Stimulated activated CD8-positive, alpha-beta memory T cell treated with anti-CD3 and anti-CD28 coated beads, Interleukin-12 subunit alpha, Interleukin-12 subunit beta, amount 100 ng/mL, for 24 hours (primary cell): Measurements from ENCODE around the gene GUCY1B1.

Source experiments
- DNase-seq: peaks from one replicate; pipeline ENCODE4 v3.0.0-alpha.2; 2020; ENCODE audit errors: extremely low read depth

GUCY1B1 gene

DNA sequence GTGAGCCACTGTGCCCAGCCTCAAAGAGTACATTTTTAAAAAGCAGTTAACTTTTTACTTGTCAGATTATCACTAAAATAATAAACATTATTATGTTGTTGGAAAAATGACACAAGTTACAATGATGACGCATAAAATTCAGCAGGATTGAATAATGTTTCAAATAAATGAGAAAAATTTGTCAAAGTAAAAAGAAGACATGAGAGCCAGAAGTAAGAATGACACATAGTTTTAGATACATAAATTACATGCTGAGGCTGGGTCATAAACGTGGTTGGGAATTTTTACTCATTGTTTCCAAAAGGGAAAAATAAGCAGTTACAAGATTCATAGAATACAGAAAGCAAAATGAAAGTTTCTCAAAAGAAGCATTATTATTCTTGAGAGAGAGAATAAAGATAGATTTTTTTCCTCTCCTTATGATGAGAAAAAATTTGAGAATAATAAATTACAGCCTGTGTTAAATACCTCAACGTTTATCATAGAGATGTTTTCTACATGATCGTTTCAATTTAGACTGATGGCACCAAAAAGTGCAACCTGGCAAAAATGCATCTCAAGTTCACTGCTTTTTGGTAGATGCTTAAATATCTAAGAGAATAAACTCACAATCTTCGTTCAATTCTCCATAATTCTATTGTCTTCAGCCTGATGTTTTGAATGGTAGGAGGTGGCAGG, 40.4 kb downstream of the GUCY1B1 start:
- DNase-seq = no peak

DNA sequence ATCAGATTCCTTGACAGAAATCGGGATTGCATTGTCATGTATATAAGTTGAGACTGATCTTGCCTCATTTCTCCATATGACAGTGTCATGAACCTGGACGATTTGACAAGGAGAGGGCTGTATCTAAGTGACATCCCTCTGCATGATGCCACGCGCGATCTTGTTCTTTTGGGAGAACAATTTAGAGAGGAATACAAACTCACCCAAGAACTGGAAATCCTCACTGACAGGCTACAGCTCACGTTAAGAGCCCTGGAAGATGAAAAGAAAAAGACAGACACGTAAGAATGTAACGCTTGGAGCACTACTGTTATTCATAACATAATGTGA, 40.9 kb downstream of the GUCY1B1 start:
- no peak for DNase-seq

- no peak for DNase-seq
Measured at GRCh38 chr4:155800685-155801343, 42.0 kb downstream of the GUCY1B1 start.

DNA sequence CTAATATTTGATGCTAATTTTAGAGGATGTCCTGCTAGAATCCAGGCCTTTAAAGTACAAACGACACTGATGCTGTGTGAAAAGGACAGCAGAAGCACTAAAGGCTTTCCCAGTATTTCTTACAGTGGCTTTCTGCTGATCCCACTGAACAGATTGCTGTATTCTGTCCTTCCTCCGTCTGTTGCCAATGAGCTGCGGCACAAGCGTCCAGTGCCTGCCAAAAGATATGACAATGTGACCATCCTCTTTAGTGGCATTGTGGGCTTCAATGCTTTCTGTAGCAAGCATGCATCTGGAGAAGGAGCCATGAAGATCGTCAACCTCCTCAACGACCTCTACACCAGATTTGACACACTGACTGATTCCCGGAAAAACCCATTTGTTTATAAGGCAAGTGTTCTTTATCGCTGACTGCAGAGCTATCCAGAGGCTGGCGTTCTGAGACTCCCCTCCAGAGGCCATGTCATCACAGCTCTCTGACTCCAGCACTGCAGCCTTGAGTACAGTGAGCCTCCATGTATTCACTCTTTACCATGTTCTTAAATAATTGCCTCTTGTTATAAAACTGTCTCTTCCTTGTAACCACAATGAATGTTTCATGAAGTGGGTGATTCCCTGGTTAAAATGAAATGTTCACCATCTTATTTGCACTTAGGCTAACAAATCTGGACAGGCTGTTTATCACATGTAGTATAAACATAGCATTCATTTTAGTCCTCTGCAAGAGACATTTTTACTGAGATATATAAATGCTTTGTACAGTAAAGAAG, 43.6 kb downstream of the GUCY1B1 start:
- DNase-seq = no peak

GRCh38 chr4:155805016-155805415, 46.2 kb downstream of the GUCY1B1 start:
- DNase-seq = no peak

DNA sequence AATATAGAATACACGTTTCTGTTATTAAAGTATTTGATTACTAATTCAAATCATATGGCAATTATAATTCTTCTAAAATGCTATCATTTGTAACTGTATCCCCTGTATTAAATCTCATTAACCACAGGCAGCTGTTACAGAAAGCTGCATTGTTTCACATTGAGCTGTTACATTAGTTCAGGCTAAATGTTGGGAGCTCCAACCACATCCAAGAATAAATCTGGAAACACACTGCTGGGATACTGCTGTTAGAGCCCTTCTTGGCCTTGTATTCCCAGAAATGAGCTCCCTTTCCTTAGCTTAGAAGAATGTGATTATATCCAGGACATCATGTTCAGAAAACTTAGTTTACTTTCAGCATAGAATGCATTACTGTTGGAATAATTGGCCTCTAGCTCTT, 48.2 kb downstream of the GUCY1B1 start:
- no peak for DNase-seq

GRCh38 chr4:155809835-155810234, 51.0 kb downstream of the GUCY1B1 start:
- no peak for DNase-seq

GRCh38 chr4:155811083-155811482, 52.3 kb downstream of the GUCY1B1 start:
- no peak for DNase-seq

- DNase-seq = no peak
Measured at GRCh38 chr4:155818639-155819038, 59.8 kb downstream of the GUCY1B1 start.

DNA sequence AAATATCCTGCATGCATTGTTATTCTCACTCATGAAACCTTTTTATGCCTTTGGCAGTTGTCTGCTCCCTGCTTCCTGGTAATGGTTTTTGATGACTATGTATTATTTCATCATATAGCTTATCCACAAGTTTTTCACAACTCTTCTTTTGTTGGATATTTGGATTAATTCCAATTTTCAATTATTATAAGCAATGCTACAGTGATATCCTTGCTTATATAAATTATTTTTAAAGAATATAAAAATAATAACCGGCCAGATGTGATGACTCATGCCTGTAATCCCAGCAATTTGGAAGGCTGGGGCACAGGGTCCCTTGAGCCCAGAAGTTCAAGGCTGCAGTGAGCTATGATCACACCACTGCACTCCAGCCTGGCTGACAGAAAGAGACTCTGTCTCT, 60.2 kb downstream of the GUCY1B1 start:
- no peak for DNase-seq

DNA sequence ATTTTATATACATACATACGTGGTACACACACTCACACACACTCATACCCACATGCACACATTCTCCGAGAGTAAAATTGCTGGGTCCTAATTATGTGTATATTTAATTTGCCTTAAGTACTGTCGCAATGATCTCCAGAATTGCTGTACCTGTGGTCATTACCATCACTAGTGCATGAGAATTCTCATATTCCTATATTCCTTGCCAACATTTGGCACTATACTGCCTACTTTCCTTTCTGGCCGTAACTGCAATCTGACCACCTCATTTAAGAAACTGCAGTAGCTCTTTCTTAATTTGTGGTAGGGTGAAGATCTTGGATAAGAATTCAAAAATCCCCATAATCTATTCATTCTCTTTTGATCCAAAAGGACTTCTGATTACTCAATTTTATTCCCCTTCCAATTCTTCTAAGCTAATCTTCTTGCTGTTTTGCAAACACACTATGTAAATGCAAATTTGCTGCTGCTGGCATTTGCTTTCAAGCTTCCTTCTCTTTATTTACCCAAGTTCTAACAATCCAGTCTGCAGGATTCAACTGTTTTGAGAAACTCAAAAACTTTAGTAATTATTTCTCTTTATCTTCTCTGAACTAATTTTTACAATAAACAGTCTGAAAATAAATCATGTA, 62.2 kb downstream of the GUCY1B1 start:
- DNase-seq = no peak

DNA sequence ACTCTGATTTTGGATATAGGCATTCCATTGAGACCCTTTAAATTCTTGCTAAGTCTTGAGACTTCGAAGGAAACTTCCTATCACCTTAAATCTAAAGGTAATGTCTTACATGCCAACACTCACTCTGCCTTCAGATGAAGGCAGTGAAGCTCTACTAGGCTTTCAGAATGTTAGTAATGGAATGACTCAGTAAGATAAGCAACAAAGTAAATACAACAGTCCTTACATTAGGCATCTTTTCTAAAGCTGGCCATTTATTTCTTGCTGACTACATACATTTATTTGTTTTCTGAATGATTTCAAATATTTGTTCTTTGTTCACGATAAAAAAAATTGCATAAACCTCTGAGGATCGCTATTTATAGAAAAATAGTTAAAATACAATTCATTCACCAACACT, 63.8 kb downstream of the GUCY1B1 start:
- DNase-seq = no peak

DNA sequence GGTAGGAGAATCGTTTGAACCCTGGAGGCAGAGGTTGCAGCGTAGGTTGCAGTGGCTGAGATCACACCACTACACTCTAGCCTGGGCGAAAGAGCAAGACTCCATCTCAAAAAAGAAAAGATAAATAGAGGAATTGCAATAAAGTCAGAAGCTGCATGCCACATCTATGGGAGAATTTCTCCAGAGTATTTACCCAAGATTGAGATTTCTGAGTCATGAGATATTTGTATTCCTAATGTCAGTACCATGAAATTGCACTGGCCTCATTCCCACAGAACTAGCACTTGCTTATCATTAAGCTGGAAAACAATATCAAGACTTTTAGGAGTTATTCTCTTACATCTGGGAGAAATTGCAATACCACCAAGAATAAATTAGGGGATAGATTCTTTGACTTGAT, 69.8 kb downstream of the GUCY1B1 start:
- no peak for DNase-seq

DNA sequence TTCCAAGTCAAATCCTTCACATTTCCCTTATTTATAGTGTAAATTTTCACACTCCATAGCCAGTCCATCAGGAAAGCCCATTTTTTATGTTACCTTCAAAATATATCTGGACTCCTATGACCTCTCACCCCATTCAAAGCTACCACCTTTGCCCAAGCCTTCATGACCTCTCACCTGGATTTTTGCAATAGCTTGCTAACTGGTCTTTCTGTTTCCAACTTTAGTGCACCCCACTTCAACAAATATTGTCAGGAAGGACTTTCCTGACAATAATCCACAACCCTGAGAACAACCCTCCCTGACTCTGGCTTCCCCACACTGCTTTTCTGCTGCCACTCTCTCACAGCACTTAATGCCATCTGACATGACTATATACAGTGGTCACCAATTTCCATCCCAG, 73.8 kb downstream of the GUCY1B1 start:
- no peak for DNase-seq

DNA sequence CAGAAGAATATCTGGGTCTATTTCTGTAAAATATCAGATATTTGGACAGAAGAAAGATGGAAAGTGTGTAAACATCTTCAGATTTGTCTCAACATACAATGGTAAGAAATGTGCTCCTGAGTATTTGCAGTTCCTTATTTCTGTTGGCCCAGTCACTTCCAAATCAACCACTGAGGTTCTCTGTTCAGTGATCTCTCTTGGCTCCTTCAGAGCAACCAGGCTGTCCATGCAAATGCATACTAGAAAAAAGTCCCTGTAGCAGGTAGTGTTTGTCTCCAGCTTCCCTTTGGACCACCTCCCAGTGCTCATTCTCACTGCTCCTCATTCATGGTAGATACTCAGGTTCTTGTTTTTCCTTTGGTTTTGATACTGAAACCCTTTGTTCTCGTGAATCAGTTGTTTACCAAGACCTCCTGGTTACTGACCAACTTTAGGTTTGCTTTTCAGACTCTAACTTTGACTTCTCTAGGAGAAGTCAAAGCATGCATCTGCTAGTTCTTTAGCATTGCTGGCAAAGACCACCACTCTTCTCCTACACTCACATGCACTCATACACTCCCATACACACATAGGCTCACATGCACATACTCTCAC, 78.5 kb downstream of the GUCY1B1 start:
- no peak for DNase-seq

DNA sequence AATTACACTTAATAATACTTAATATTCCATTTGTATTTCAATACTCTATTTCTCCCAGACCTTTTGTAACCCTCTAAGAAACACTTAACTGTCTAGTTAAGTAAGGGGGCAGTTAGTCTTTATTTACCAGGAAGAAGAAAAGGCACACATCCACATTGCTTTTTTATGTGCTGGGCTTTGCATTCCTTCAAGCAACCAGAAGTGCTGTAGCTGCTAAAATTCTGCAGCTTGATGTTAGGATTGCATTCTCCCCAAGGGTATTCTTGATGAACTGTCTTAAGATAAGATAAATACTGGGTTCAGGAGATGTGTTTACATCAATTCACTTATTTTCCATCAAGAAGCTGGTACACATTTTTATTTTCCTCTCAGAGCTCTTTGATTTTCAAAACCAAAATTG, 83.3 kb downstream of the GUCY1B1 start:
- no peak for DNase-seq

GRCh38 chr4:155846929-155847328, 88.1 kb downstream of the GUCY1B1 start:
- no peak for DNase-seq

GRCh38 chr4:155849042-155849441, 90.2 kb downstream of the GUCY1B1 start:
- no peak for DNase-seq

DNA sequence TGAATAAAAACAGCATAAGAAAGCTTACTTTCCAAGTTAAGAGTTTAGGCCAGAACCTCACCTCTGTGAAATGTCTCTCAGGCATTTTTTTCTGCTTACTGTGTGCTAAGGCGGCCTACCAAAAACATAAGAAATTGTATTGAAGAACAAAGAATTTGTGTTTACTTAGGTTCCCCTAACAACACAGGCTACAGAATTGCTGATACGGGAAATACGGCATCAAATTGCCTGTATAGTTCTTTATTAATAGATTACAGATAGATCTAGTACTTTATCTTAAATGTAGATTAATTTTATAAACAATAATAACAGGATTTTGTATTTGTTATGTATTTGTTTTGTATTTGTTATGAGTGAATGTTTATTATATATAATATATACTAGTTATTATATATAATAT, 94.4 kb downstream of the GUCY1B1 start:
- no peak for DNase-seq

DNA sequence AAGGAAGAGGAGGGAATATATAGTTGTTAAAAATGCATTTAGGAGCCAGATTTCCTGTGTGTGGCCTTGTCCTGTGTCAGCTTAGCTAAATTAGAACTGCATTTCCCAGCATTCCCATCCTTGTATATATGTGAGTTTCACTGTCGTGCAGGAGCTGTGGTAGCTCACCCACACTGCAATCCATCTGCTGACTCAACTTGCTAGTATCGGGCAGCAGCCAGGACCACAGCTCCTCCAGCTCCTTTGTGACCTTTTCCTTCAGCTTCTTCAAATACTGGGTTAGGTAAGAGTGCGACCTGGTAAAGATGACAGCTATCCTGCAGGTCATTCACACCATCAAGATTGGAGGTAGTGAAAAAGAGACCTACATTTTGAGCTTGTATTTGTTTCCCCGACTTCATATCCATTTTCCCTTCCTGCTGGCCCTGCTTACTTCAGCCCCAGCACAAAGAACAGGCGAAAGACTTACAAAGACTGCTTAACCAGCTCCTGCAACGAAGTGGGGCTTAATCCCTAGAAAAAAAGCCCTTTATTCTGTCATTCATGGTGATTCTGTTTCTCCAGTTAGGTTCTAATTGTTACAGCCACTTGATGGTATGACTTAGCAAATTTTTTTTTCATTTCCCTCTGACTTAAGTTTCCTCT, 95.9 kb downstream of the GUCY1B1 start:
- DNase-seq = no peak

GRCh38 chr4:155855897-155856296, 97.1 kb downstream of the GUCY1B1 start:
- no peak for DNase-seq
